ENCODE results near the gene BTAF1. TPM values are rescaled to one million over a fixed set of nuclear protein-coding genes. Genes with fewer than 3 reads are reported as not detected.

BTAF1 gene
- total RNA-seq, 1 donor from 2014 or later: 74.7 TPM

DNA sequence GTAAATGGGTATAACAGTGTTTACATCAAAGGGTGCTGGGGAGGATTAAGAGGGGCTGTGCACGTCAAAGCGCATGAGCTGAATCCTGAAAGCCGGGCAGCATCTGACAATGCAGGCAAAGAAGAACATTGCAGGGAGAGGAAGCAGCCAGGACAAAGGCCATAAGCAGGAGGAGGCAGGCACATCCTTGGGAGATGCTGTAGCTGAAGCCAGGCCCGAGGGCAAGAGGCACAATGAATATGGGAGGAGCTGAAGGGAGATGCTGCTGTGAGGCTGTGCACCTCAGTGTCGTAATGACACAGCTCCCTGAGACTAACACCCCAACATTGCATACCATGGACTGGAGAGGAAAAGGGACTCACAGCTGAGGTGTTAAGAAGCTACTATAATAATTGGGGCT is 129.2 kb downstream of the BTAF1 start:
- peaks cover 9% of the 10 kb centered on the region for H3K4me1 Mint-ChIP-seq
- H3K27me3 Mint-ChIP-seq: no peaks in the 10 kb centered on the region
- H3K4me3 Mint-ChIP-seq: no peak overlapping the region
- H3K36me3 Mint-ChIP-seq (ENCODE audit: low read depth): peaks cover 25% of the 10 kb centered on the region
- CTCF ChIA-PET: no interaction called here
- ATAC-seq (ENCODE audit: low read depth) (no peak), DNase-seq (no peak)
- H3K9me3 Mint-ChIP-seq: no peaks in the 10 kb centered on the region
- POLR2A ChIA-PET: no interaction called here
- TF ChIP-seq, protein P1, sequence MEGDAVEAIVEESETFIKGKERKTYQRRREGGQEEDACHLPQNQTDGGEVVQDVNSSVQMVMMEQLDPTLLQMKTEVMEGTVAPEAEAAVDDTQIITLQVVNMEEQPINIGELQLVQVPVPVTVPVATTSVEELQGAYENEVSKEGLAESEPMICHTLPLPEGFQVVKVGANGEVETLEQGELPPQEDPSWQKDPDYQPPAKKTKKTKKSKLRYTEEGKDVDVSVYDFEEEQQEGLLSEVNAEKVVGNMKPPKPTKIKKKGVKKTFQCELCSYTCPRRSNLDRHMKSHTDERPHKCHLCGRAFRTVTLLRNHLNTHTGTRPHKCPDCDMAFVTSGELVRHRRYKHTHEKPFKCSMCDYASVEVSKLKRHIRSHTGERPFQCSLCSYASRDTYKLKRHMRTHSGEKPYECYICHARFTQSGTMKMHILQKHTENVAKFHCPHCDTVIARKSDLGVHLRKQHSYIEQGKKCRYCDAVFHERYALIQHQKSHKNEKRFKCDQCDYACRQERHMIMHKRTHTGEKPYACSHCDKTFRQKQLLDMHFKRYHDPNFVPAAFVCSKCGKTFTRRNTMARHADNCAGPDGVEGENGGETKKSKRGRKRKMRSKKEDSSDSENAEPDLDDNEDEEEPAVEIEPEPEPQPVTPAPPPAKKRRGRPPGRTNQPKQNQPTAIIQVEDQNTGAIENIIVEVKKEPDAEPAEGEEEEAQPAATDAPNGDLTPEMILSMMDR (IDR thresholded peaks at IDR 0.05): no peak
- intact Hi-C loops (cut with micrococcal nuclease): no loop called here
- H3K27ac Mint-ChIP-seq: no peak overlapping the region

DNA sequence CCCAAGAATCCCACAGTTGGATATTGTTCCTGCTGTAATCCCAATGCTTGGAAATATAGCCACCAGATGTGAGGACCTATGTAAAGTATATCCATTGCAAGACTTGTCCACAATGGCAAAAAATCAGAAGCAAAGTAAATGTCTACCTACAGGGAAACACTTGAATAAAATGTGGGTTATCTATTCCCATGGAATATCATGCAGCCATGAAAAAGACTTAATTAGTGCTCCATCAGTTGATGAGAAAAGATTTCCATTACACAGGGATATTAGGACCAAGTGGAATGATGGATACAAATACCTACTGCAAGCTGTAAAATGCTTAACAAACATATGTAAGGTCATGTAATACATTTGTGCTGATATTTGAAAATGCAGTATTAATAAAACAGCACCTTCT is 131.2 kb downstream of the BTAF1 start:
- TF ChIP-seq, protein P1 (IDR thresholded peaks at IDR 0.05): no peak
- POLR2A ChIA-PET: no interaction called here
- Mint-ChIP-seq H3K27ac (no peak overlapping the region), H3K36me3 (ENCODE audit: low read depth) (peaks cover 27% of the 10 kb centered on the region), H3K27me3 (no peaks in the 10 kb centered on the region), H3K4me1 (no peaks in the 10 kb centered on the region), H3K4me3 (no peak overlapping the region), H3K9me3 (no peaks in the 10 kb centered on the region)
- ATAC-seq (ENCODE audit: low read depth): no peak
- CTCF ChIA-PET: no interaction called here
- intact Hi-C loops (cut with micrococcal nuclease): no loop called here
- DNase-seq: no peak

DNA sequence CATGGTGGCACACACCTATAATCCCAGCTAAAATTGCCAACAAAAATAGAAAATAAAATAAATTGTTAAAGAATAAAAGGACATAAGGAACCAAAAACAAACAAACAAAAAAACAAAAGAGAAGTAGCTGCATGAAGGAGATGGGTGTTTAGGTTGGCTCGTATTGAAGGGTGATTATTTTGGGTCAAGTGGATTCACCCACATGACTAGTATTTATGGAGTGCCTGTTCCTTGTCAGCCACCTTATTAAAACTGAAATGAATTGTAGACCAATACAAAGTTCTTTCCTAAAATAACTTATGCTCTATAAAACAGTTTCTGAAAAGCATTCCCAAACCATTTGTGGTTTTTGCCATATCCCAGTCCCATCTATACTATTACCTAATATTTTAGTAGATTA is 138.7 kb downstream of the BTAF1 start:
- CTCF ChIA-PET: no interaction called here
- H3K4me1 Mint-ChIP-seq: no peaks in the 10 kb centered on the region
- no peak overlapping the region for H3K4me3 Mint-ChIP-seq
- intact Hi-C loops (cut with micrococcal nuclease): no loop called here
- H3K27me3 Mint-ChIP-seq: no peaks in the 10 kb centered on the region
- ATAC-seq (ENCODE audit: low read depth): no peak
- DNase-seq: no peak
- peaks cover 11% of the 10 kb centered on the region for H3K36me3 Mint-ChIP-seq (ENCODE audit: low read depth)
- POLR2A ChIA-PET: no interaction called here
- no peak overlapping the region for H3K27ac Mint-ChIP-seq
- TF ChIP-seq, protein P1 (IDR thresholded peaks at IDR 0.05): no peak
- no peaks in the 10 kb centered on the region for H3K9me3 Mint-ChIP-seq

DNA sequence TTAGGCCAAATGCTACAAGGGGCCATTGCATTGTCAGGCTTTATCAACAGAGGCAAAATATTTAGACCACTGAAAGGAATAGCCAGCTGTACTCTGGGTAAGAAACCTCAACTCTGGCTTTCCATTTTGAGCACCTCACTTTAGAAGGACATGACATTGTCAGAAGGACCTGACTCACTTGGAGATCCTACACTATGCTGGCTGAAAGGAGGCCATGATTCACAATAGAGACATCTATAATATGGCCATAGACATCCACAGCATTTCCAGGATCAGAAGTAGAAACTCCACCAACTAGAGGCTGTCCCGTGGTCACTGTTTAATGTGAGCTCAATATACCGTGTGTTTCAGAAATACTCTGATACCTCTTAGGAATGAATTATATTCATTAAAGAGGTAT is 140.9 kb downstream of the BTAF1 start:
- Mint-ChIP-seq H3K4me1 (no peaks in the 10 kb centered on the region), H3K27me3 (no peaks in the 10 kb centered on the region), H3K4me3 (no peak overlapping the region), H3K27ac (no peak overlapping the region), H3K9me3 (no peaks in the 10 kb centered on the region), H3K36me3 (ENCODE audit: low read depth) (peaks cover 9% of the 10 kb centered on the region)
- POLR2A ChIA-PET: no interaction called here
- ATAC-seq (ENCODE audit: low read depth) (no peak), DNase-seq (no peak)
- TF ChIP-seq, protein P1 (IDR thresholded peaks at IDR 0.05): no peak
- CTCF ChIA-PET: no interaction called here
- intact Hi-C loops (cut with micrococcal nuclease): no loop called here

DNA sequence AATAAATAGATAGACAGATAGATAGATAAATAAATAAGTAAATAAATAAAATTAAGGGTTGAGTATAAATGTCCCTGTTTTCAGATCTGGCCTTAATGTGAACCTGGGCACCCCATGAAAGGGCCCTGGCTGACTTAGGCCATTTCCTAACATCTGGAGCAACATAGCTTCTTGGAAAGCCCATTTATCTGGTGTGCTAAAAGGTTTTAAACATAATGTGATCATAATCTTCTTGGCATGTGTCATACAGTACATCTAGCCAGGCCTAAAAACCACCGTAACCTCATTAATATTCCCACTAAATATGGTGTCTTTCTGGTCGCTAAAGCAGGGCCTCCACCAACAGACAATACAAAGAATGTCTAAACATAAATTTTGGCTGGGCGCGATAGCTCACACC is 142.8 kb downstream of the BTAF1 start:
- no peak for ATAC-seq (ENCODE audit: low read depth)
- H3K4me3 Mint-ChIP-seq: no peak overlapping the region
- peaks cover 6% of the 10 kb centered on the region for H3K36me3 Mint-ChIP-seq (ENCODE audit: low read depth)
- H3K27me3 Mint-ChIP-seq: no peaks in the 10 kb centered on the region
- intact Hi-C loops (cut with micrococcal nuclease): no loop called here
- H3K27ac Mint-ChIP-seq: no peak overlapping the region
- ChIA-PET CTCF (no interaction called here), POLR2A (no interaction called here)
- H3K4me1 Mint-ChIP-seq: no peaks in the 10 kb centered on the region
- DNase-seq: no peak
- TF ChIP-seq, protein P1 (IDR thresholded peaks at IDR 0.05): no peak
- no peaks in the 10 kb centered on the region for H3K9me3 Mint-ChIP-seq

All from activated B cell treated with CpG ODN at 0.5 μM for 24 hours (primary cell).